OCI-LY7 (cell line): ENCODE results near the gene NPDC1. TPM values are rescaled to one million over a fixed set of nuclear protein-coding genes. Genes with fewer than 3 reads are reported as not detected.

Experiments
- BruUV-seq: library from RNA; stranded (reverse); fragments of 400-500 nt; replicated peaks from 2 replicates; lab custom pipeline; 2021; lab: Mats Ljungman, UMichigan
- CTCF ChIA-PET: fragments of 300-600 bp; sonication (Branson Sonifier 250); formaldehyde crosslinking; loops from one replicate; lab custom pipeline; 2022; ENCODE audit warnings: antibody characterized with exemption; ENCODE audit not compliant: unreplicated experiment; lab: Charles Lee
- POLR2A ChIA-PET: fragments of 300-600 bp; sonication (Branson Sonifier 250); formaldehyde crosslinking; loops from one replicate; lab custom pipeline; 2022; ENCODE audit warnings: antibody characterized with exemption; lab: Charles Lee
- DNase-seq: peaks from one replicate; pipeline ENCODE4 v3.0.0-alpha.2; 2015; ENCODE audit warnings: low spot score
- H2AFZ ChIP-seq: fragments of 200-600 bp; sonication (generic), shearing (Covaris generic); 2 replicates; pipeline ENCODE4 v1.6.1; 2014; ENCODE audit warnings: mild to moderate bottlenecking, antibody characterized with exemption, low read length, moderate library complexity
- H3K27ac ChIP-seq: fragments of 200-600 bp; sonication (generic); 2 replicates; pipeline ENCODE4 v1.5.1; 2014; ENCODE audit warnings: mixed run types, low read depth, mild to moderate bottlenecking, moderate library complexity, low read length, inconsistent platforms; ENCODE audit not compliant: poor library complexity, severe bottlenecking
- H3K36me3 ChIP-seq: fragments of 200-600 bp; sonication (generic); 2 replicates; pipeline ENCODE4 v1.6.1; 2014; ENCODE audit warnings: mild to moderate bottlenecking, antibody characterized with exemption, low read length, moderate library complexity, mixed read lengths; ENCODE audit not compliant: insufficient read depth
- H3K4me1 ChIP-seq: fragments of 200-600 bp; sonication (generic); 2 replicates; pipeline ENCODE4 v1.5.1; 2014; ENCODE audit warnings: mild to moderate bottlenecking, low read length; ENCODE audit not compliant: insufficient read depth, poor library complexity, severe bottlenecking
- H3K4me2 ChIP-seq: fragments of 200-600 bp; sonication (generic); 2 replicates; pipeline ENCODE4 v1.6.1; 2014; ENCODE audit warnings: mild to moderate bottlenecking, low read length
- H3K4me3 ChIP-seq: fragments of 200-600 bp; sonication (generic); 2 replicates; pipeline ENCODE4 v1.5.1; 2014; ENCODE audit warnings: mild to moderate bottlenecking, low read depth, low read length; ENCODE audit not compliant: poor library complexity, severe bottlenecking
- H3K79me2 ChIP-seq: fragments of 200-600 bp; sonication (generic); 2 replicates; pipeline ENCODE4 v1.6.1; 2016; ENCODE audit warnings: low read depth, mild to moderate bottlenecking, low read length, moderate library complexity, mixed read lengths; ENCODE audit not compliant: insufficient read depth
- H3K9me2 ChIP-seq: fragments of 200-600 bp; sonication (generic); 2 replicates; pipeline ENCODE4 v1.6.1; 2016; ENCODE audit warnings: mild to moderate bottlenecking, low read length, mixed read lengths; ENCODE audit not compliant: insufficient read depth
- H3K9me3 ChIP-seq: fragments of 200-600 bp; sonication (generic); 2 replicates; pipeline ENCODE4 v1.6.1; 2014; ENCODE audit warnings: mild to moderate bottlenecking, mixed run types, low read length, mixed read lengths
- H4K20me1 ChIP-seq: fragments of 200-600 bp; sonication (generic); 2 replicates; pipeline ENCODE4 v1.6.1; 2014; ENCODE audit warnings: mild to moderate bottlenecking, antibody characterized with exemption, low read length, moderate library complexity, mixed read lengths; ENCODE audit not compliant: insufficient read depth
- CTCF ChIP-seq: fragments of 200-600 bp; sonication (generic); conservative IDR thresholded peaks from 2 replicates; pipeline ENCODE4 v1.5.1; 2014; ENCODE audit warnings: mild to moderate bottlenecking, antibody characterized with exemption, low read length, moderate library complexity, mixed read lengths
- EZH2phosphoT487 ChIP-seq: fragments of 200-600 bp; sonication (generic); IDR thresholded peaks from 2 replicates; pipeline ENCODE4 v1.6.1; 2018; ENCODE audit warnings: low read depth, borderline replicate concordance, mild to moderate bottlenecking, mixed run types, antibody characterized with exemption, low read length, moderate library complexity, mixed read lengths
- intact Hi-C: fragments of 100-400 bp; cut with micrococcal nuclease; formaldehyde crosslinking; loops from one replicate; pipeline ENCODE4 v1.10.0; 2022; ENCODE audit not compliant: unreplicated experiment
- total RNA-seq, 2 experiments: library from RNA; depleted of rRNA in 1 of 2; stranded (reverse); fragments of >200 nt in 1 of 2; shearing (Covaris generic) in 1 of 2; gene quantifications; 2 replicates each; pipeline ENCODE4 v1.2.3, GENCODE V29; 2014 to 2022

The NPDC1 gene
- total RNA-seq, 2 experiments from 2014 or later: 0.32 to 0.38 TPM

- H3K9me2 ChIP-seq: no peaks in the 10 kb centered on the region
- H3K4me2 ChIP-seq: peak overlapping the region; percentile 77
- peaks cover 4% of the 10 kb centered on the region for H3K4me1 ChIP-seq
- 0 out of 2 replicates have a peak, but pooled peaks cover 3% of the 10 kb centered on the region for H4K20me1 ChIP-seq
- no peaks in the 10 kb centered on the region for H3K9me3 ChIP-seq
- peak overlapping the region; percentile 57 for H3K4me3 ChIP-seq
- no TSS peak for BruUV-seq
- no peaks in the 10 kb centered on the region for H3K79me2 ChIP-seq
- ChIA-PET POLR2A (interaction anchor here (0.5 kb wide), 1 partner anchor 588 kb away, joined by 4 read pairs; no protein-coding TSS in a partner anchor), CTCF (no interaction called here)
- H2AFZ ChIP-seq: no peak overlapping the region
- no peak for TF ChIP-seq CTCF
- TF ChIP-seq EZH2phosphoT487: 0 out of 2 replicates have a peak, but pooled peaks have one; percentile 69
- intact Hi-C loops: loop anchor here (1.0 to 2.0 kb wide), 3 partner anchors 21 to 182 kb away; partner anchors contain the start of gene RNF224
- H3K36me3 ChIP-seq: no peaks in the 10 kb centered on the region
- no peak overlapping the region for H3K27ac ChIP-seq
- no peak for DNase-seq
These were observed 486 bp downstream of the NPDC1 start for GRCh38 chr9:137045294-137046087.

- TF ChIP-seq CTCF (no peak), EZH2phosphoT487 (0 out of 2 replicates have a peak, but pooled peaks have one; percentile 25)
- CTCF ChIA-PET: no interaction called here
- Histone ChIP-seq H3K4me1 (peaks cover 4% of the 10 kb centered on the region), H3K79me2 (no peaks in the 10 kb centered on the region), H2AFZ (no peak overlapping the region), H3K9me3 (no peaks in the 10 kb centered on the region), H3K36me3 (no peaks in the 10 kb centered on the region), H3K4me3 (no peak overlapping the region), H3K27ac (no peak overlapping the region), H3K9me2 (no peaks in the 10 kb centered on the region), H4K20me1 (0 out of 2 replicates have a peak, but pooled peaks cover 3% of the 10 kb centered on the region), H3K4me2 (no peak overlapping the region)
- intact Hi-C loops: no loop called here
- POLR2A ChIA-PET: interaction anchor here (0.5 kb wide), 1 partner anchor 589 kb away, joined by 4 read pairs; no protein-coding TSS in a partner anchor
- no peak for DNase-seq
- BruUV-seq: no TSS peak
These were observed 1.3 kb downstream of the NPDC1 start for GRCh38 chr9:137044502-137045177.
